ENCODE results near the gene TEX22. TPM values are rescaled to one million over a fixed set of nuclear protein-coding genes. Genes with fewer than 3 reads are reported as not detected.

Gene TEX22
- polyA plus RNA-seq, 3 donors = 0.52 to 2.2 (median 0.57) TPM

- H4K20me1 ChIP-seq (ENCODE audit: insufficient read depth, low read length) = peaks cover 20% of the 10 kb centered on the region
- H3K4me3 ChIP-seq (replicated peaks in 1 of 3; ENCODE audit: low read depth in 2 of 3, low read length in 3 of 3) = no peak overlapping the region
- no peak for DNase-seq
- no peaks in the 10 kb centered on the region for H3K27me3 ChIP-seq (ENCODE audit: control insufficient read depth in 2 of 2, insufficient read depth in 2 of 2, low read length in 2 of 2)
- TF ChIP-seq CTCF (IDR thresholded peaks at IDR 0.05) = no peak
- Mint-ChIP-seq H3K4me3 (no peak overlapping the region), H3K36me3 (peaks cover 16 to 51% of the 10 kb centered on the region in 2 donors), H3K27me3 (ENCODE audit: low read depth in 3 of 3) (peaks cover 0 to 3% (median 0%) of the 10 kb centered on the region in 3 donors), H3K9me3 (no peaks in the 10 kb centered on the region), H3K27ac (no peak overlapping the region), H3K4me1 (no peaks in the 10 kb centered on the region)
- no peak overlapping the region for H2AFZ ChIP-seq (ENCODE audit: insufficient read depth, low read depth, low read length, poor library complexity, severe bottlenecking)
- no peaks in the 10 kb centered on the region for H3K79me2 ChIP-seq (ENCODE audit: insufficient read depth, low read length)
- WGBS (ENCODE audit: insufficient coverage) = 99% methylated on average over 17 of the region's 17 CpGs
- no peak overlapping the region for H3K27ac ChIP-seq (ENCODE audit: low read depth in 1 of 2, low read length in 2 of 2)
- no peak overlapping the region for H3K9ac ChIP-seq (ENCODE audit: insufficient read depth, low read length, poor library complexity, severe bottlenecking)
- intact Hi-C loops (cut with micrococcal nuclease) = loop anchor here (5.0 to 10.0 kb wide), 3 partner anchors 47 to 80 kb away; partner anchors contain the start of genes TEDC1 (in 1 of the 2) and TMEM121 (in 1 of the 2)
- no peaks in the 10 kb centered on the region for H3K4me1 ChIP-seq (ENCODE audit: control insufficient read depth in 1 of 2, insufficient read depth in 2 of 2, low read length in 2 of 2)
- no peak overlapping the region for H3K4me2 ChIP-seq (replicated peaks; ENCODE audit: extremely low read depth, low read length, poor library complexity, severe bottlenecking)
- no peaks in the 10 kb centered on the region for H3K9me3 ChIP-seq (replicated peaks in 1 of 2; ENCODE audit: control insufficient read depth in 1 of 2, insufficient read depth in 1 of 2, low read length in 2 of 2)
- peaks cover 10 to 39% of the 10 kb centered on the region in 2 donors for H3K36me3 ChIP-seq (replicated peaks in 1 of 2; ENCODE audit: control insufficient read depth in 1 of 2, insufficient read depth in 2 of 2, low read length in 2 of 2)
Observed at GRCh38 chr14:105444859-105445258, 46.5 kb downstream of the TEX22 start.

DNA sequence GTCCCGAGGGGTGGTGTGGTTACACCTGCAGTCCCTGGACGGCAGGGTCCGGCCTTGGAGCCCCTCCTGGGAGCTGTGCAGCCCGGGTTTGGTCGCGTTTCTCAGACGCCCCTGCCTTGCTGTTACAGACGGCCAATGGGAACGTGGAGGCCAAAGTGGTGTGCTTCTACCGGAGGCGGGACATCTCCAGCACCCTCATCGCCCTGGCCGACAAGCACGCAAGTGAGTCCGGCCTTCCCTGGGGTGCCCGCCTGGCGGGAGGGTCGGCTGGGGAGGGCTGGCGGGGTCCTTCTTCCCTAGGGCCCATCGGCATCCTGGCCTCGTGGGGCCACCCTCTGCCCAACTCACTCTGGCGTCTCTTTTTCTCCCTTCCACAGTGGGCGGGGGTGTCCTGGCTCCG lies 47.0 kb downstream of the TEX22 start:
- peaks cover 16% of the 10 kb centered on the region for H4K20me1 ChIP-seq (ENCODE audit: insufficient read depth, low read length)
- no peak overlapping the region for H3K9ac ChIP-seq (ENCODE audit: insufficient read depth, low read length, poor library complexity, severe bottlenecking)
- DNase-seq = no peak
- intact Hi-C loops (cut with micrococcal nuclease) = loop anchor here (5.0 to 10.0 kb wide), 3 partner anchors 47 to 80 kb away; partner anchors contain the start of genes TEDC1 (in 1 of the 2) and TMEM121 (in 1 of the 2)
- H3K9me3 ChIP-seq (replicated peaks in 1 of 2; ENCODE audit: control insufficient read depth in 1 of 2, insufficient read depth in 1 of 2, low read length in 2 of 2) = no peaks in the 10 kb centered on the region
- H3K27me3 ChIP-seq (ENCODE audit: control insufficient read depth in 2 of 2, insufficient read depth in 2 of 2, low read length in 2 of 2) = no peaks in the 10 kb centered on the region
- TF ChIP-seq CTCF (IDR thresholded peaks at IDR 0.05) = no peak
- peaks cover 0 to 3% (median 0%) of the 10 kb centered on the region in 3 donors for H3K27me3 Mint-ChIP-seq (ENCODE audit: low read depth in 3 of 3)
- no peak overlapping the region for H3K4me3 Mint-ChIP-seq
- peaks cover 18 to 52% of the 10 kb centered on the region in 2 donors for H3K36me3 Mint-ChIP-seq
- H3K4me3 ChIP-seq (replicated peaks in 1 of 3; ENCODE audit: low read depth in 2 of 3, low read length in 3 of 3) = no peak overlapping the region
- no peak overlapping the region for H3K27ac ChIP-seq (ENCODE audit: low read depth in 1 of 2, low read length in 2 of 2)
- H3K9me3 Mint-ChIP-seq = no peaks in the 10 kb centered on the region
- H3K4me1 ChIP-seq (ENCODE audit: control insufficient read depth in 1 of 2, insufficient read depth in 2 of 2, low read length in 2 of 2) = no peaks in the 10 kb centered on the region
- 95% methylated on average over 20 of the region's 24 CpGs for WGBS (ENCODE audit: insufficient coverage)
- no peak overlapping the region for H2AFZ ChIP-seq (ENCODE audit: insufficient read depth, low read depth, low read length, poor library complexity, severe bottlenecking)
- H3K36me3 ChIP-seq (replicated peaks in 1 of 2; ENCODE audit: control insufficient read depth in 1 of 2, insufficient read depth in 2 of 2, low read length in 2 of 2) = peaks cover 14 to 39% of the 10 kb centered on the region in 2 donors
- H3K4me1 Mint-ChIP-seq = no peaks in the 10 kb centered on the region
- no peaks in the 10 kb centered on the region for H3K79me2 ChIP-seq (ENCODE audit: insufficient read depth, low read length)
- H3K4me2 ChIP-seq (replicated peaks; ENCODE audit: extremely low read depth, low read length, poor library complexity, severe bottlenecking) = no peak overlapping the region
- H3K27ac Mint-ChIP-seq = no peak overlapping the region
